NCI-H460 (cell line): Measurements from ENCODE around the gene ANXA6. TPM values are rescaled to one million over a fixed set of nuclear protein-coding genes. Genes with fewer than 3 reads are reported as not detected.

Source experiments
- DNase-seq: peaks from one replicate; pipeline ENCODE4 v3.0.0-alpha.2; 2016; ENCODE audit warnings: low read depth; ENCODE audit errors: extremely low read depth
- total RNA-seq: library from RNA; depleted of rRNA; stranded (reverse); fragments of >200 nt; shearing (Covaris generic); gene quantifications from 2 replicates; pipeline ENCODE4 v1.2.3, GENCODE V29; 2014

The ANXA6 gene
- total RNA-seq, 1 experiment from 2014 or later, result 30.6 TPM

GRCh38 chr5:151154931-151155774, 2.4 kb downstream of the ANXA6 start:
- no peak for DNase-seq

- DNase-seq, result no peak
Measured at GRCh38 chr5:151153766-151154272, 3.8 kb downstream of the ANXA6 start.

- DNase-seq, result no peak
Measured at GRCh38 chr5:151153300-151153699, 4.3 kb downstream of the ANXA6 start.

- DNase-seq, result no peak
Measured at GRCh38 chr5:151151793-151152192, 5.8 kb downstream of the ANXA6 start.

- DNase-seq, result no peak
Measured at GRCh38 chr5:151151263-151151660, 6.3 kb downstream of the ANXA6 start.

- no peak for DNase-seq
Measured at GRCh38 chr5:151150471-151151262, 6.9 kb downstream of the ANXA6 start.

- no peak for DNase-seq
Measured at GRCh38 chr5:151148583-151148982, 9.0 kb downstream of the ANXA6 start.

- DNase-seq, result no peak
Measured at GRCh38 chr5:151147033-151147432, 10.5 kb downstream of the ANXA6 start.

- no peak for DNase-seq
Measured at GRCh38 chr5:151146061-151146460, 11.5 kb downstream of the ANXA6 start.

GRCh38 chr5:151144922-151145321, 12.7 kb downstream of the ANXA6 start:
- DNase-seq, result no peak

- no peak for DNase-seq
Measured at GRCh38 chr5:151144275-151144674, 13.3 kb downstream of the ANXA6 start.

GRCh38 chr5:151143645-151144044, 13.9 kb downstream of the ANXA6 start:
- no peak for DNase-seq

- no peak for DNase-seq
Measured at GRCh38 chr5:151142933-151143332, 14.6 kb downstream of the ANXA6 start.

GRCh38 chr5:151141535-151141934, 16.0 kb downstream of the ANXA6 start:
- DNase-seq, result no peak

- DNase-seq, result no peak
Measured at GRCh38 chr5:151140686-151141459, 16.7 kb downstream of the ANXA6 start.

- DNase-seq, result no peak
Measured at GRCh38 chr5:151139646-151140045, 17.9 kb downstream of the ANXA6 start.

GRCh38 chr5:151139015-151139414, 18.6 kb downstream of the ANXA6 start:
- no peak for DNase-seq

GRCh38 chr5:151138114-151138513, 19.5 kb downstream of the ANXA6 start:
- DNase-seq, result no peak

GRCh38 chr5:151137067-151137825, 20.3 kb downstream of the ANXA6 start:
- no peak for DNase-seq

GRCh38 chr5:151134228-151134627, 23.4 kb downstream of the ANXA6 start:
- no peak for DNase-seq
